NCI-H187 (cell line): ENCODE results near the gene NOC2L.

ENCODE experiments used
- DNase-seq, 2 experiments: peaks; one replicate each; lab custom pipeline; 2025; lab: John Stamatoyannopoulos, UW

The NOC2L gene

DNA sequence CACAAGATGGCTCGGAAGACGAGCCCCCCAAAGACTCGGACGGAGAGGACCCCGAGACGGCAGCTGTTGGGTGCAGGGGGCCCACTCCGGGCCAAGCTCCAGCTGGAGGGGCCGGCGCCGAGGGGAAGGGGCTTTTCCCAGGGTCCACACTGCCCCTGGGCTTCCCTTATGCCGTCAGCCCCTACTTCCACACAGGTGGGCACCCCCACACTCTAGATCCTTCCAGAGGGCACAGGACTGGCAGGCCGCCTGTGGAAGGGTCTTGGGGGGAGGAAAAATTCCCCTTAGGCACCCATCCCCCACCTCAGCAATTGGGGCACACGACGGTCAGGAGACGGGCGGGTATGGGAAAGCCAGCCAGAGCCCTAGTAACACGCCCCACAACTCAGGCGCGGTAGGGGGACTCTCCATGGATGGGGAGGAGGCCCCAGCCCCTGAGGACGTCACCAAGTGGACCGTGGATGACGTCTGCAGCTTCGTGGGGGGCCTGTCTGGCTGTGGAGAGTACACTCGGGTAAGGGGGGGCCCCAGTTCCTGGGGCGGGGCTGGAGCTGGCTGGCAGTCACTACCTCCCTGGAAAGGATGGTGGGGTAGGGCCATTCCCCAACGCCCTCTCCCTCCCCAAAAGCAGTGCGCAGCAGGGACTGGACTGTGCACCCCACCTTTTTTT is 16.1 kb downstream of the NOC2L start:
- DNase-seq: no peak

GRCh38 chr1:942411-942821 is 16.6 kb downstream of the NOC2L start:
- DNase-seq: no peak

DNA sequence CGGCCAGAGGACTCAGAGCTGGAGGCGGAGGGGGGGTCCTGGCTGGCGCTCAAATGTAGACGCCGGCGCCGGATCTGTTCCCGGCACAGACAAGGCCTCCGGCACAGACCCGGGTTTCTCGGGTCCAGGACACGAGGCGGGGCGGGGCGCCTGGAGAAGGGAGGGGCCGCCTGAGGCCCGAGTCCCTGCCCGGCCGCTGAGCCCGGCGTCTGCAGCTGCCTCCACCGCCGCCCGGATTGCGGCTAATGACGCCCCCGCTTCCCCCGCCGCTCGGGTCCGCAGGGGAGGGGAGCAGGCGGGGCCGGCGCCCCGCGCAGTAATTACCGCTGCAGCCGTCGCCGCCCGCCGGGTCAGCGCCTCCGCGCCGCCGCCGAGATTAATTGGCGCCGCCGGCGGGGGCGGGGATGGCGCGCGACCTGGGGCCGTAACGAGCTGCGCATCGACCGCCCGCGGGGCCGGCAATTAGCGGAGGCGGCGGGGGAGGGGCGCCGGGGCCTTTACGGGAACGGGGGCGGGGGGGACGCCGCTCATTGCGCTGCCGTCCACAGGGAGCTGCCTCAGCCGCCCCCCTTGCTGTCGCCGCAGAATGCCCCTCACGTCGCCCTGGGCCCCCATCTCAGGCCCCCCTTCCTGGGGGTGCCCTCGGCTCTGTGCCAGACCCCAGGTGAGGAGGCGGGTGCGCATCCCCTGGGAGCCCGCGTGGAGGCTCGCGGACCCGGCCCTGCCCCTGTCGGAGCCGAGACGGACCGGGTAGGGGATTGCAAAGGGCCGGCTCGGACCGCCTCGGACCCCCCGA is 17.3 kb downstream of the NOC2L start:
- DNase-seq: peak; percentile 44 to 84

GRCh38 chr1:941015-941587 is 18.0 kb downstream of the NOC2L start:
- DNase-seq: no peak

DNA sequence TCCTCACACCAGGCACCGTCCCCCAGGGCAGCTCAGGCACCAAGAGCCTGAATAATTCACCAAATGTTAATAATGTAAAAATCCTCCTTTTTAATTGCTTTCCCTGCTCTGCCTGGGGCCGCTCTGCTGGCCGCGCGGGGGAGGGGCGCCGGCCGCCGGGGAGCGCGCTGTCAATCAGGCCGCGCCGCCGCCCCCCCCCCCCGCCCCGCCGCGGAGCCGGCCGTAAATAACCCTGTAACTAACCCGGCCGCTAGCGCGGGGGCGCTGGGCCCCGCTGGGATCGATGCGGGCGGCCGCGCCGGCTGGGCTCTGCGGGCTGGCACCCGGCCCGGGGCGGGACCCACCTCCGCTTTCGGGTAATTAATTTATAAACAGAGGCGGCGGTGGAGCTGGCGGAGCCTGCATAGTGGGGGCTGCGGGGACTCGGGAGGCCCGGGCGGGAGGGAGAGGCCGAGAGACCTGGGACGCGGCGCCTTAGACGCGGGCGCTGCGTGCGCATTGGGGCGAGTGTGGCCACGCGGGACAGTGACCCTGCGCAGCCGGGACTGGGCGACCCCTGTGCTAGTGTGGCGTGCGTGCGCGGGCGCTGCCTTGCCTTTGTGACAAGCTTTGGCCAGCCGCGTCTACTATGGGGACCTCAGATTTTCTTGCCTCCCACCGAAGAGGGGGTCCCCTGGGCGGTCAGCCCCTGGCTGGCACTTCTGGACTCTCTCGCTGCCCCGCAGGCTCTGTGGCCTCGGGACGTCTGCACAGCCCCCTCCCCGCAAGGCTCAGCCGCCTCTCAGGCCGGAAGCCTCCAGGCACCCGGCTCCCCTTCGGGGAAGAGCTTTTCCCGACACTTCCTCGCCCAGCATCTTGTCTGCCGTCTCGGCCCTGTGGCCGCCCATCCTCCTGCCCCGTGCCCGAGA is 18.7 kb downstream of the NOC2L start:
- peak in 1 of 2 experiments; percentile 35 for DNase-seq

- DNase-seq: no peak
Observed at GRCh38 chr1:939511-940106, 19.4 kb downstream of the NOC2L start.

- DNase-seq: no peak
Observed at GRCh38 chr1:938711-939489, 20.2 kb downstream of the NOC2L start.

DNA sequence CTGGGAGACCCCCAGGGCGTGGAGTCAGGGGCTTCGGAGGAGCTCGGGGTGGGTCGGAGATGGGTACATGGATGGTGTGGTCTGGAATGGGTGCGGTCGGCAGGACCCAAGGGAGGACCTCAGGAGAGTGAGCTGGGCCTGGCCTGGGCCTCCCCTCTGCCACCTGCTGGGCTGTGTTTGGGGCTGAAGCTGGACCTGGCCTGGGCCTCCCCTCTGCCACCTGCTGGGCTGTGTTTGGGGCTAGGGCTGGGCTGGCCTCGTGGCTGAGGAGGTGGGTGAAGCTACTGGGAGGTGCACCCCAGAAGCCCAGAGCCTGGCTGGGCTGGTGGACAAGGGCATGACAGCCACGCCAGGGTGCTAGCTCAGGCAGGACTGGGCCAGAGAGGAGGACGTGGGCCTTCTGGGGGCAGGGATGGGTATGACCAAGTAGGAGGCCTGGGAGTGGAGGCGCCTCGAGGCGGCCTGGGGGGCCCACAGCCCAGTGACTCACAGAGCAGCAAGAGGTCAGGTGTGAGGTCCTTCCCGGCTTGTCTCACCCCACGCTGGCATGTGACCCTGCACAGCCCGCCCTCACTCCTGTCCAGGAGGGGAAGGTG is 20.9 kb downstream of the NOC2L start:
- no peak for DNase-seq

GRCh38 chr1:937521-937920 is 21.5 kb downstream of the NOC2L start:
- DNase-seq: no peak

DNA sequence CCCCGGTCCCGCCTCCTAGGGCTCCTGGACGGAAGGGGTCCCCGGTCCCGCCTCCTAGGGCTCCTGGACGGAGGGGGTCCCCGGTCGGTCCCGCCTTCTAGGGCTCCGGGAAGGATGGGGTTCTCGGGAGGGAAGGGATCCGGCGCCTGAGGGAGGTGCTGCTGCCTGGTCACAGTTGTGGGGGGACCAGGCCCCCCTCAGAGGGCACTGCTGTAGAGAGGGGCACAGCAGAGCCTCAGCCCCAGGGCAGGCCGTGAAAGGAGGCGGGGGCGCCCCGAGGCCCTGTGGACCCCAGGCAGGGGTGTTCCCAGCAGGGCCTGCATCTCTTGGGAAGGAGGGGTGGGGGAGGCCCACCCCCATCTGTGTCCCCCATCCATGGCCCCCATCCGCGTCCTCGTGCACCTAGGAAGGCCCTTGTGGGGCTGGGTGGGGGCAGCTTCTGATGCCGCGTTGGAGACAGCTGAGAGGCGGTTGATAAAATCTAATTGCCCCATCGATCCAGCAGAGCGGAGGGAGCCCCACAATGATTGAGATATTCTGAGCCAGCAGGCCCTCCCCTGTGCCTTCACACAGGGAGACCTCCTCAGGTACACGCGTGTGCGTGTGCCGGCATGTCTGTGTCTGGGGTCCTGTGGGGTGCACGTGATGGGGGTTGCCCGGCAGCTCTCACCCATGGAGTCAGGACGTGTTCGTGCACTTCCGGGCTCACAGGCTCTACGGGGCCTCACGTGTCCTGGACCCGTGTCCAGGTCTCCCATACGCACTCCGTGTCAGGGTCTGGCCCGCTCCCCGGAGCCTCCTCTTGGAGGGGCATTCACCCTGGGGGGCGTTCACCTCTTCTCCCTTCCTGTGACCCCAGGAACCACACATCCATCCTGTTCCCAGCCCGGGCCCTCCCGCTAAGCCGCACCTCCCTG is 22.4 kb downstream of the NOC2L start:
- no peak for DNase-seq

- peak; percentile 51 to 89 for DNase-seq
Observed at GRCh38 chr1:935751-936231, 23.3 kb downstream of the NOC2L start.

GRCh38 chr1:934991-935750 is 23.9 kb downstream of the NOC2L start:
- no peak for DNase-seq

DNA sequence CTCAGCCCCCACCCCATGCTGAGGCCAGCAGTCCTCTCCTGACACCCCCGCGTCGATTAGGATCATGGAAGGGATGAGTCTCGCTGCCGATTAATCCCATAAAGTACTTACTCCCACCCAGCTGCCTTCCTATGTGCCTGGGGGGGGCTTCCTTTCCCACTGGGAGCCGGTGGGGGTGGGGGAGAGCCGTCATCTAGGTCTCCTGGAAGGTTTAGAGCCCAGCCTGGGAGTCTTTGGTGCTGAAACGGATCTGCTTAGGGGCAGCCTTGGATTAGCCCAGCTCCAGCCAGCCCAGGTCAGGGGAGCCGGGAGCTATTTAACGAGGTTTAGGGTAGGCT is 25.5 kb downstream of the NOC2L start:
- DNase-seq: no peak

DNA sequence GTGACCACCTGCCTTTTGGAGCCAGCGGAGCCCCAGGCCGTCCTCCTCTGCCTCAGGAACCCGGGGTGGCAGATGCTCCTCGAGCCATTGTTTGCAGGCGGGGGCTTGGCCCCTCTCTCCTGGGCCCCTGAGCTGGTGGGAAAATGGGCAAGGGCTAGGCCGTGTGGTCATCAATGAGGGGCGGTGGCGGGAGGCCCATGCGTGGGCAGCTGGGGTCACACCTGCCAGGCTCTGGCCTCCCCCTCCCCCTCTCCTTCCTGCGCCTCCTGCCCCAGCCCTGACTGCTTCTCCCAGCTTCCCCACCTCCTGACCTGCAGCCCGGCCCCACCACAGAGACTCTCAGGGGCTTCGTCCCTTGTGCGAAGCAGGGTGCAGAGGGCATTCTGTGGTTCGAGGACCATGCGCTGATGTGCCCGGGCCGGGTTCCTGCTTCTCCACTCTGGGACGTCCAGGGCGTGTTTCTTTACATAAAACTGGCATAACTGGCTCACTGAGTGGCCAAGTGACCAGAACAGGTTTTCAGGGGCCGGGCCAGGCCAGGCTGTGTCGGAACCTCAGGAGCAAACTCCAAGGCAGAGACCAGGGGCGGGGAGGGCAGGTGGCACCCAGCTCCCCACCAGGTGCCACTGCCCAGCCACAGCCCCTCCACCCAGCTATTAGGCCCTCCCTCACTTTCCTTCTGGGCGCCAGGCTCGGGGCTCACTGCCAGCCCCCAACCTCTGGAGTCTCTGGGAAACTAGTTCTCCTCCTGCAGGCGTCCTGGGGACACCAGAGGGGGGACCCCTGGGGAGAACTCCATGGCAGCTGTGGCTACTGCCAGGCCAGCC is 26.1 kb downstream of the NOC2L start:
- no peak for DNase-seq

- DNase-seq: no peak
Observed at GRCh38 chr1:932173-932510, 26.9 kb downstream of the NOC2L start.

DNA sequence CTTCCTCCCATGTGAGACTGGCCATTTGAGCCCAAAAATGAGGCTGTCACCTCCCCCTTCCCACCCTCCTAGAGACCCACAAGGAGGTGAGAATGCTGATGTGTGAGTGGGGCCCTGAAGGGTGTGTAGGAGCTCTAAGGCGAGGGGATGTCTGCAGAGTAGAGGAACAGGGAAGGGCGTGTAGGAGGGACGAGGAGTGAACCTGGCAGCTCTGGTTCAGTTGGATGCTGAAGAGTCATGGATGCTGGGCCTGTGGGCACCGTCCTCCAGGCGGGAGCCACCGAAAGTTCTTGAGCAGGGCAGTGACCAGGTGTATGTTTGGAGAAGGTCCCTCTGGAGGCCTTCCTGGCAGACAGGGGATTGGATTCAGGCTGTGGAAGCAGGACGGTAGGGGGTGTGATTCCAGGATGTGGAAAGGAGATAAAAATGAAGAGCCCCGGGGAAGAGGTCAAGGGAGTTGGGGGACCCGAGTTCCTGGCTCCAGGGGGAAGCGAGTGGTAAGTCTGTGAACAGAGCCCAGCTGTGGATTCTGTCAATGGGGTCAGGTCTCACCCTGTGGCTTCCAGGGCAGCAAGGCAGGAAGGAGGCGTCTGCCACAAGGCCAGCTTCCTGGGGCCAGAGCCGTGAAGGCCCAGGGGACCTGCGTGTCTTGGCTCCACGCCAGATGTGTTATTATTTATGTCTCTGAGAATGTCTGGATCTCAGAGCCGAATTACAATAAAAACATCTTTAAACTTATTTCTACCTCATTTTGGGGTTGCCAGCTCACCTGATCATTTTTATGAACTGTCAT is 27.5 kb downstream of the NOC2L start:
- no peak for DNase-seq

- no peak for DNase-seq
Observed at GRCh38 chr1:930633-931138, 28.4 kb downstream of the NOC2L start.
